ENCODE measurements around the gene SMIM35.

DNA sequence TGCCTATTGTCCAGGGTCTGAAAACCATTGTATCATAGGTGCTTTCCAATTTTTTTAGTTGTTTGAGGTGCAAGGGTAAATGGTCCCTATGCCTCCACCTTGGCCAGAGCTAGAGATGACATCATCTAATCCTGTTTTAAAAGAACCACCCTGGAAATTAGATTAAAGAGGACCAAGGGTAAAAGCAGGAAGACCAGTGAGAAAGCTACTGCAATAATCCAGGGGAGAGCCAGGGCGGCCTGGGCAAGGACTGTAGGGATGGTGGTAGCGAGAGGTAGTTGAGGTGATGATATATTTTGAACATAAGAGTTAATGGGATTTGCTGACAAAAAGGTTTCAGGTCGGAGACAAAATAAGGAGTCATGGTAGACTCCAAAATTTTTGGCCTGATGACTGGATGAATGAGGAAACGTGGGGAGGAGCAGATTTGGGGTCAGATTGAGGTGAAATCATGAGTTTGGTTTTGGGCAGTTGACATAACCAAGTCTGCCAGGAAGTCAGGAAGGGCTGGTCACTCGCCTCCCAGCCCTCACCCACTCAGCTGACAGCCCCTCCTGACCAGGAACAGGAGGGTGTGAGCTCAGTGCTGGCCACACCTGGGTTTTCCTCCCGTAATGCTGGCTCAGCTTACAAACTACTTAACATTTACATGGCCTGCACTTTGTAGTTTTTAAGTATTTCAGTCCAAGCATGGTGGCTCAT, 42.9 kb upstream of the SMIM35 start:
- no peak for TF ChIP-seq POLR2AphosphoS5 (IDR thresholded peaks at IDR 0.05)
- TF ChIP-seq, protein P1, sequence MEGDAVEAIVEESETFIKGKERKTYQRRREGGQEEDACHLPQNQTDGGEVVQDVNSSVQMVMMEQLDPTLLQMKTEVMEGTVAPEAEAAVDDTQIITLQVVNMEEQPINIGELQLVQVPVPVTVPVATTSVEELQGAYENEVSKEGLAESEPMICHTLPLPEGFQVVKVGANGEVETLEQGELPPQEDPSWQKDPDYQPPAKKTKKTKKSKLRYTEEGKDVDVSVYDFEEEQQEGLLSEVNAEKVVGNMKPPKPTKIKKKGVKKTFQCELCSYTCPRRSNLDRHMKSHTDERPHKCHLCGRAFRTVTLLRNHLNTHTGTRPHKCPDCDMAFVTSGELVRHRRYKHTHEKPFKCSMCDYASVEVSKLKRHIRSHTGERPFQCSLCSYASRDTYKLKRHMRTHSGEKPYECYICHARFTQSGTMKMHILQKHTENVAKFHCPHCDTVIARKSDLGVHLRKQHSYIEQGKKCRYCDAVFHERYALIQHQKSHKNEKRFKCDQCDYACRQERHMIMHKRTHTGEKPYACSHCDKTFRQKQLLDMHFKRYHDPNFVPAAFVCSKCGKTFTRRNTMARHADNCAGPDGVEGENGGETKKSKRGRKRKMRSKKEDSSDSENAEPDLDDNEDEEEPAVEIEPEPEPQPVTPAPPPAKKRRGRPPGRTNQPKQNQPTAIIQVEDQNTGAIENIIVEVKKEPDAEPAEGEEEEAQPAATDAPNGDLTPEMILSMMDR (IDR thresholded peaks at IDR 0.05): no peak

Measured in breast epithelium (tissue), 3 donors.